GM19025 (cell line): ENCODE data around the gene SMTNL1.
"Not testable (repeated sequence)": the region's sequence is repeated elsewhere in the genome, so short reads cannot be mapped to it uniquely, and the experiment has no call there.

Source experiments
- ATAC-seq: cut with Tn5 transposase; IDR thresholded peaks from one replicate; pipeline ENCODE4 v1.9.1; 2021; ENCODE audit warnings: mild to moderate bottlenecking, low read depth, moderate library complexity; ENCODE audit not compliant: unreplicated experiment

SMTNL1 gene

GRCh38 chr11:57508341-57509170, 28.8 kb upstream of the SMTNL1 start:
- no peak for ATAC-seq

GRCh38 chr11:57511741-57512430, 25.5 kb upstream of the SMTNL1 start:
- no peak for ATAC-seq

GRCh38 chr11:57512646-57513451, 24.5 kb upstream of the SMTNL1 start:
- ATAC-seq = no peak

GRCh38 chr11:57513452-57513795, 24.0 kb upstream of the SMTNL1 start:
- no peak for ATAC-seq

GRCh38 chr11:57513911-57514537, 23.4 kb upstream of the SMTNL1 start:
- peak; percentile 31 for ATAC-seq

GRCh38 chr11:57514538-57515331, 22.7 kb upstream of the SMTNL1 start:
- peak; percentile 31 for ATAC-seq

GRCh38 chr11:57515332-57516060, 21.9 kb upstream of the SMTNL1 start, which contains the start of gene SLC43A1:
Gene SLC43A1, minus strand, starts transcription at chr11:57515702. Its CDS starts 1,591 bp downstream, at chr11:57514111.
- ATAC-seq = peak; percentile 48

GRCh38 chr11:57516061-57516443, 21.3 kb upstream of the SMTNL1 start:
- ATAC-seq = no peak

- ATAC-seq = no peak
Measured at GRCh38 chr11:57521116-57521515, 16.3 kb upstream of the SMTNL1 start.

GRCh38 chr11:57523419-57523818, 14.0 kb upstream of the SMTNL1 start:
- ATAC-seq = no peak

- ATAC-seq = no peak
Measured at GRCh38 chr11:57527056-57527631, 10.3 kb upstream of the SMTNL1 start.

GRCh38 chr11:57529012-57529411, 8.4 kb upstream of the SMTNL1 start:
- no peak for ATAC-seq

- ATAC-seq = peak; percentile 1
Measured at GRCh38 chr11:57530215-57530595, 7.2 kb upstream of the SMTNL1 start.

- ATAC-seq = peak; percentile 99
Measured at GRCh38 chr11:57530596-57531507, 6.5 kb upstream of the SMTNL1 start, which contains the start of gene TIMM10. Gene TIMM10, minus strand, starts transcription at chr11:57530754. Its CDS starts 565 bp downstream, at chr11:57530189.

GRCh38 chr11:57534449-57534848, 2.9 kb upstream of the SMTNL1 start:
- not testable (repeated sequence) for ATAC-seq

- ATAC-seq = no peak
Measured at GRCh38 chr11:57539342-57539741, 1.9 kb downstream of the SMTNL1 start.

GRCh38 chr11:57541169-57541568, 3.8 kb downstream of the SMTNL1 start:
- no peak for ATAC-seq

GRCh38 chr11:57542582-57542981, 5.2 kb downstream of the SMTNL1 start:
- ATAC-seq = no peak
